ENCODE results near the gene NXPH2. TPM values are rescaled to one million over a fixed set of nuclear protein-coding genes. Genes with fewer than 3 reads are reported as not detected.

Gene NXPH2
- total and polyA plus RNA-seq, 10 donors: not detected

DNA sequence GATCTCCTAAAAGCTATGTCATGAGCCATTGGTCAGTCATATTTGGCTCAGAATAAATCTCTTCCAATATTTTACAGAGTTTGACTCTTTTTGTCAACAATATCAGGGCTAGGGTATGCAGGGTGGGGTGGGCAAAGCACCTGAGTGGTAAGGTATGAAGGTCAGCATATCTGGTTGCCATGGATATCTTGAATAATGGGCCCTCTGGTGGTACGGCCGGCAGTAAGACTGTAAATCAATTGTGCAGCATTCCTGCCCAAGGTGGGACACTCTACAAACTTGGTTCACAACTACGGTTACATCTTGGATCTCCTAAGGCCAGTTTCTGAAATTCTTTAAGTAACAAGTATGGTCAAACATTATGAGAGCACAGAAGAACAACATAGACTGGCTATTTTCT is 159.1 kb downstream of the NXPH2 start:
- no peaks in the 10 kb centered on the region for H3K4me1 ChIP-seq
- peaks cover 0 to 7% (median 0%) of the 10 kb centered on the region in 7 donors for H3K27me3 ChIP-seq (replicated peaks in 1 of 7)
- intact Hi-C loops (cut with DNase I; ENCODE audit: low total_unique reads): no loop called here
- no peak for DNase-seq
- no peak overlapping the region for H3K4me3 ChIP-seq
- H3K36me3 ChIP-seq: no peaks in the 10 kb centered on the region
- H3K27ac ChIP-seq: no peak overlapping the region
- TF ChIP-seq POLR2AphosphoS5 (IDR thresholded peaks at IDR 0.05) (no peak), POLR2A (IDR thresholded peaks at IDR 0.05) (no peak)
- TF ChIP-seq, protein P1, sequence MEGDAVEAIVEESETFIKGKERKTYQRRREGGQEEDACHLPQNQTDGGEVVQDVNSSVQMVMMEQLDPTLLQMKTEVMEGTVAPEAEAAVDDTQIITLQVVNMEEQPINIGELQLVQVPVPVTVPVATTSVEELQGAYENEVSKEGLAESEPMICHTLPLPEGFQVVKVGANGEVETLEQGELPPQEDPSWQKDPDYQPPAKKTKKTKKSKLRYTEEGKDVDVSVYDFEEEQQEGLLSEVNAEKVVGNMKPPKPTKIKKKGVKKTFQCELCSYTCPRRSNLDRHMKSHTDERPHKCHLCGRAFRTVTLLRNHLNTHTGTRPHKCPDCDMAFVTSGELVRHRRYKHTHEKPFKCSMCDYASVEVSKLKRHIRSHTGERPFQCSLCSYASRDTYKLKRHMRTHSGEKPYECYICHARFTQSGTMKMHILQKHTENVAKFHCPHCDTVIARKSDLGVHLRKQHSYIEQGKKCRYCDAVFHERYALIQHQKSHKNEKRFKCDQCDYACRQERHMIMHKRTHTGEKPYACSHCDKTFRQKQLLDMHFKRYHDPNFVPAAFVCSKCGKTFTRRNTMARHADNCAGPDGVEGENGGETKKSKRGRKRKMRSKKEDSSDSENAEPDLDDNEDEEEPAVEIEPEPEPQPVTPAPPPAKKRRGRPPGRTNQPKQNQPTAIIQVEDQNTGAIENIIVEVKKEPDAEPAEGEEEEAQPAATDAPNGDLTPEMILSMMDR (IDR thresholded peaks at IDR 0.05 in 8 of 11, conservative IDR thresholded peaks at IDR 0.05 in 3 of 11): no peak
- WGBS, 5 donors: 74 to 85% (median 82%) methylated on average over 3 of the region's 3 CpGs
- H3K9me3 ChIP-seq: no peaks in the 10 kb centered on the region

DNA sequence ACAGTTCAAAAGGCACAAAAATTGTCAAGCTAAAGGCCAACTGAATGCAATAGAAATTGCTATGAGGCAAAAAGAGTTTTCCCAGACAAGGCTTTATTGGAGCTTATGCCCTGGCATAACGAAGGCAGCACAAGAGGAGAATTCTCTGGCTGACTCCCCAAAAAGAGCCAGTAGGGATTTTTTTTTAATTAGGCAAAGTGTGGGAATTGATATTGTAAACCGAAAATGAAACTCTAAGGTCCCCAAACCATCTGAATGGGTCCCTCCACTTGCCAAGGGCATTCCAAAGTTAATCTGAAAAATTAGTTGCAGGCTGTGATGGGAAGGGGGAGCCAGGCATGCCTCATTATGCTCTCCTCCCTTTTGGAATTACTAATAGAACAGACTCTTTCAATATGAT is 159.8 kb downstream of the NXPH2 start:
- no peaks in the 10 kb centered on the region for H3K4me1 ChIP-seq
- no peaks in the 10 kb centered on the region for H3K9me3 ChIP-seq
- WGBS, 5 donors: 61 to 87% (median 72%) methylated on average over 2 of the region's 2 CpGs
- H3K27ac ChIP-seq: no peak overlapping the region
- no peak for TF ChIP-seq POLR2AphosphoS5 (IDR thresholded peaks at IDR 0.05)
- TF ChIP-seq POLR2A (IDR thresholded peaks at IDR 0.05): no peak
- TF ChIP-seq, protein P1 (IDR thresholded peaks at IDR 0.05 in 8 of 11, conservative IDR thresholded peaks at IDR 0.05 in 3 of 11): no peak
- intact Hi-C loops (cut with DNase I; ENCODE audit: low total_unique reads): no loop called here
- no peak for DNase-seq
- peaks cover 0 to 12% (median 0%) of the 10 kb centered on the region in 7 donors for H3K27me3 ChIP-seq (replicated peaks in 1 of 7)
- H3K36me3 ChIP-seq: no peaks in the 10 kb centered on the region
- no peak overlapping the region for H3K4me3 ChIP-seq

Data from spleen (tissue), 11 donors.